Right cardiac atrium (tissue), 5 donors: ENCODE measurements around the gene TNS3. TPM values are rescaled to one million over a fixed set of nuclear protein-coding genes. Genes with fewer than 3 reads are reported as not detected.

ENCODE experiments used
- ATAC-seq, 2 donors: fragments of 200-7000 bp; cut with Tn5 transposase; one replicate each; pipeline versions ENCODE4 v1.8.0 to v1.9.1; 2020; ENCODE audit warnings: moderate library complexity in 2 of 2, mild to moderate bottlenecking in 1 of 2
- DNase-seq, 3 donors: peaks; one replicate each; pipeline ENCODE4 v3.0.0-alpha.2; 2020
- H3K27ac ChIP-seq: one replicate; pipeline ENCODE4 v1.5.1; 2013; ENCODE audit warnings: mild to moderate bottlenecking, low read length, control low read depth, moderate library complexity
- H3K27me3 ChIP-seq: one replicate; pipeline ENCODE4 v1.6.1; 2013; ENCODE audit not compliant: control insufficient read depth, insufficient read depth
- H3K4me1 ChIP-seq: one replicate; pipeline ENCODE4 v1.6.1; 2013; ENCODE audit warnings: low read length; ENCODE audit not compliant: control insufficient read depth, insufficient read depth
- H3K4me3 ChIP-seq: one replicate; pipeline ENCODE4 v1.5.1; 2013; ENCODE audit warnings: low read length, control low read depth
- H3K9me3 ChIP-seq: one replicate; pipeline ENCODE4 v1.6.1; 2013; ENCODE audit warnings: low read length; ENCODE audit not compliant: control insufficient read depth
- WGBS: extraction: QIAGEN DNeasy Blood & Tissue Kit; methylation state at CpG from one replicate; pipeline ENCODE4 v1.1.7; 2013; 5-methylcytosine and 5-hydroxymethylcytosine counted together
- intact Hi-C, 4 donors: fragments of 100-400 bp; cut with DNase I; formaldehyde crosslinking; loops; one replicate each; pipeline versions ENCODE4 v1.11.0 to v1.14.0; 2022 to 2023
- polyA plus RNA-seq: library from polyadenylated mRNA; stranded (reverse); fragments of 200-250 nt; gene quantifications from one replicate; pipeline ENCODE4 v1.2.3, GENCODE V29; 2013
- total RNA-seq, 4 donors: library from RNA; stranded (reverse); fragmentation: NEBNext Ultra II Directional; extraction: Animal tissue kit (Norgen Biotek cat#: 25700); gene quantifications; one replicate each; pipeline ENCODE4 v1.2.1, GENCODE V29; 2021
- donor health status: healthy with polysubstance abuse.
- donor health status: DM: no; HTN: yes; CAD: no.
- donor health status: DM: no; HTN: no; CAD: no.
- donor health status: DM: no; HTN: yes; CAD: no; lungs with severe emphysema.
- donor health status: DM: yes; HTN: yes; CAD: no.

The TNS3 gene
- total and polyA plus RNA-seq, 5 donors: 19.7 to 48.3 (median 40.4) TPM

- DNase-seq: peak in 1 of 3 donors; percentile 38
- H3K9me3 ChIP-seq: no peaks in the 10 kb centered on the region
- ATAC-seq: no peak
- peaks cover 6% of the 10 kb centered on the region for H3K4me1 ChIP-seq
- intact Hi-C loops: loop anchor here in 1 of 4 donors (10.0 kb wide), 1 partner anchor 105 kb away; no protein-coding TSS in a partner anchor
- H3K4me3 ChIP-seq: no peak overlapping the region
- no peak overlapping the region for H3K27ac ChIP-seq
- 96% methylated on average over 16 of the region's 16 CpGs for WGBS
- H3K27me3 ChIP-seq: no peaks in the 10 kb centered on the region
Measured at GRCh38 chr7:47389171-47389922, 192.6 kb downstream of the TNS3 start.

GRCh38 chr7:47387506-47387905 is 194.4 kb downstream of the TNS3 start:
- WGBS: 86% methylated on average over 5 of the region's 5 CpGs
- no peaks in the 10 kb centered on the region for H3K27me3 ChIP-seq
- DNase-seq (no peak), ATAC-seq (no peak)
- peaks cover 9% of the 10 kb centered on the region for H3K4me1 ChIP-seq
- no peaks in the 10 kb centered on the region for H3K9me3 ChIP-seq
- H3K4me3 ChIP-seq: no peak overlapping the region
- no peak overlapping the region for H3K27ac ChIP-seq
- intact Hi-C loops: loop anchor here in 1 of 4 donors (10.0 kb wide), 1 partner anchor 103 kb away; no protein-coding TSS in a partner anchor

- intact Hi-C loops: loop anchor here in 1 of 4 donors (10.0 kb wide), 1 partner anchor 102 kb away; no protein-coding TSS in a partner anchor
- H3K27me3 ChIP-seq: no peaks in the 10 kb centered on the region
Measured at GRCh38 chr7:47386273-47386835, 195.6 kb downstream of the TNS3 start.

GRCh38 chr7:47385536-47386125 is 196.3 kb downstream of the TNS3 start:
- Histone ChIP-seq H3K27me3 (no peaks in the 10 kb centered on the region), H3K4me1 (peaks cover 9% of the 10 kb centered on the region), H3K4me3 (no peak overlapping the region), H3K9me3 (no peaks in the 10 kb centered on the region), H3K27ac (peak overlapping the region; percentile 21)
- no peak for ATAC-seq
- 75% methylated on average over 10 of the region's 10 CpGs for WGBS
- DNase-seq: no peak
- intact Hi-C loops: loop anchor here in 1 of 4 donors (10.0 kb wide), 1 partner anchor 101 kb away; no protein-coding TSS in a partner anchor

More at GRCh38 chr7:47386273-47386835, 195.6 kb downstream of the TNS3 start:
- Histone ChIP-seq H3K4me3 (no peak overlapping the region), H3K27ac (no peak overlapping the region), H3K4me1 (peaks cover 9% of the 10 kb centered on the region), H3K9me3 (no peaks in the 10 kb centered on the region)
- no peak for ATAC-seq
- WGBS: 81% methylated on average over 14 of the region's 14 CpGs
- DNase-seq: peak in 1 of 3 donors; percentile 60

- H3K27me3 ChIP-seq: no peaks in the 10 kb centered on the region
- H3K4me1 ChIP-seq: peaks cover 16% of the 10 kb centered on the region
- H3K9me3 ChIP-seq: no peaks in the 10 kb centered on the region
- DNase-seq (peak in 1 of 3 donors; percentile 44), ATAC-seq (peak; percentile 5 to 16)
- no peak overlapping the region for H3K4me3 ChIP-seq
- intact Hi-C loops: loop anchor here in 1 of 4 donors (10.0 kb wide), 1 partner anchor 100 kb away; no protein-coding TSS in a partner anchor
- H3K27ac ChIP-seq: peak overlapping the region; percentile 26
- 75% methylated on average over 13 of the region's 13 CpGs for WGBS
Measured at GRCh38 chr7:47384755-47385535, 197.0 kb downstream of the TNS3 start.

- intact Hi-C loops: loop anchor here in 1 of 4 donors (10.0 kb wide), 1 partner anchor 99 kb away; no protein-coding TSS in a partner anchor
- ATAC-seq (no peak), DNase-seq (peak in 1 of 3 donors; percentile 19)
- H3K4me1 ChIP-seq: peaks cover 20% of the 10 kb centered on the region
- WGBS: 87% methylated on average over 10 of the region's 10 CpGs
- H3K4me3 ChIP-seq: no peak overlapping the region
- H3K27ac ChIP-seq: no peak overlapping the region
- no peaks in the 10 kb centered on the region for H3K9me3 ChIP-seq
- H3K27me3 ChIP-seq: no peaks in the 10 kb centered on the region
Measured at GRCh38 chr7:47383696-47384445, 198.0 kb downstream of the TNS3 start.

GRCh38 chr7:47383072-47383471 is 198.8 kb downstream of the TNS3 start:
- Histone ChIP-seq H3K4me1 (peaks cover 23% of the 10 kb centered on the region), H3K4me3 (no peak overlapping the region), H3K27ac (no peak overlapping the region), H3K9me3 (no peaks in the 10 kb centered on the region), H3K27me3 (no peaks in the 10 kb centered on the region)
- ATAC-seq: no peak
- intact Hi-C loops: loop anchor here in 1 of 4 donors (10.0 kb wide), 1 partner anchor 98 kb away; no protein-coding TSS in a partner anchor
- WGBS: 61% methylated on average over 8 of the region's 8 CpGs
- DNase-seq: peak in 1 of 3 donors; percentile 14

GRCh38 chr7:47382200-47382599 is 199.7 kb downstream of the TNS3 start:
- WGBS: 85% methylated on average over 5 of the region's 5 CpGs
- Histone ChIP-seq H3K27ac (no peak overlapping the region), H3K4me1 (peaks cover 23% of the 10 kb centered on the region), H3K4me3 (no peak overlapping the region), H3K27me3 (no peaks in the 10 kb centered on the region), H3K9me3 (no peaks in the 10 kb centered on the region)
- intact Hi-C loops: loop anchor here in 1 of 4 donors (10.0 kb wide), 1 partner anchor 97 kb away; no protein-coding TSS in a partner anchor
- no peak for ATAC-seq
- DNase-seq: peak in 1 of 3 donors; percentile 9

GRCh38 chr7:47381134-47381495 is 200.8 kb downstream of the TNS3 start:
- H3K27me3 ChIP-seq: no peaks in the 10 kb centered on the region
- no peak overlapping the region for H3K4me3 ChIP-seq
- H3K4me1 ChIP-seq: peaks cover 21% of the 10 kb centered on the region
- H3K9me3 ChIP-seq: no peaks in the 10 kb centered on the region
- intact Hi-C loops: loop anchor here in 1 of 4 donors (10.0 kb wide), 1 partner anchor 96 kb away; no protein-coding TSS in a partner anchor
- no peak for ATAC-seq
- peak overlapping the region; percentile 30 for H3K27ac ChIP-seq
- WGBS: 88% methylated on average over 6 of the region's 6 CpGs
- DNase-seq: no peak
